AG10803 (cell line): ENCODE data around the gene TMEM170A.
"Not testable (repeated sequence)": the region's sequence is repeated elsewhere in the genome, so short reads cannot be mapped to it uniquely, and the experiment has no call there.

Experiments
- DNase-seq: peaks from one replicate; pipeline ENCODE4 v3.0.0; 2010; ENCODE audit warnings: low read depth
- H3K4me3 ChIP-seq: 2 replicates; pipeline ENCODE4 v1.5.1; 2011; ENCODE audit warnings: mild to moderate bottlenecking, low read length, control low read depth
- TF ChIP-seq, protein P1 (sequence below): conservative IDR thresholded peaks from 2 replicates; pipeline ENCODE4 v1.5.1; 2011; ENCODE audit warnings: mild to moderate bottlenecking, low read length, control low read depth, inconsistent platforms

TMEM170A gene, protein sequence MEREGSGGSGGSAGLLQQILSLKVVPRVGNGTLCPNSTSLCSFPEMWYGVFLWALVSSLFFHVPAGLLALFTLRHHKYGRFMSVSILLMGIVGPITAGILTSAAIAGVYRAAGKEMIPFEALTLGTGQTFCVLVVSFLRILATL

DNA sequence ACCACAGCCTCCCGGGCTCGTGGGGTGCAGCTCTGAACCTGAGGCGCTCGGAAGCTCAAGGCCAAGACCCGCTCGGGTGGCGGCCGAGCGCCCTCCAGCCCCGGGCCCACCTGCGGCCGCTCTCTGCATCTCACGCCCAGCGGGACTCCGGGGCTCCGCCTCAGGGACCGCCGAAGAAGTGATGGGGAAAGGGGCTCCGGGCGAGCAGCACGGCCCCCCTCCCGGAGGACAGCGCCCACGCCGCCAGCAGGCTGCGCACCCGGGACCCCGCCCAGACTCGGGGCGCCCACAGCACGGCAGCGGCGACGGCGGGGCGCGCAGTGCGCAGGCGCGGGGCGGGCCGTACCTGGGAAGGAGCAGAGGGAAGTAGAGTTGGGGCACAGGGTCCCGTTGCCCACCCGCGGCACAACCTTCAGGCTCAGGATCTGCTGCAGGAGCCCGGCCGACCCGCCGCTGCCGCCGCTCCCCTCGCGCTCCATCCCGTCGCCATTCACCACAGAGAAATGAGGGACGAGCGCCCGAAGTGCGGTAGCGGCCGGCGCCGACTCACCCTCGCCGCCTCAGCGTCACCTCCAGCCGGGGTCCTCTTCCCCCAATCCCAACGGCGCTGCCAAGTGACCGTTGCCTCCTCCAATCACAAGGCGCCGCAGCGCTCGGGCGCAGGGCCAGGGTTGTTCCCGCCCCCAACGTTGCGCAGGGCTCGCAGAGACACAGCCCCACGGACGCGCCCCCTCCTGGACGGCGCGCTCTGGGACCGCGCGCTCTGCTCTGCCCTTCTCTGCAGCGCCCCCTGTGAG lies at the start of gene TMEM170A:
TSS of gene TMEM170A (minus strand) at position 568 of the 797 bp plus-strand sequence. CDS start at position 479, 89 bp downstream.
- peak; percentile 98 for DNase-seq
- peak within 1 kb of the TSS; percentile 77 for H3K4me3 ChIP-seq
- TF ChIP-seq, protein P1, sequence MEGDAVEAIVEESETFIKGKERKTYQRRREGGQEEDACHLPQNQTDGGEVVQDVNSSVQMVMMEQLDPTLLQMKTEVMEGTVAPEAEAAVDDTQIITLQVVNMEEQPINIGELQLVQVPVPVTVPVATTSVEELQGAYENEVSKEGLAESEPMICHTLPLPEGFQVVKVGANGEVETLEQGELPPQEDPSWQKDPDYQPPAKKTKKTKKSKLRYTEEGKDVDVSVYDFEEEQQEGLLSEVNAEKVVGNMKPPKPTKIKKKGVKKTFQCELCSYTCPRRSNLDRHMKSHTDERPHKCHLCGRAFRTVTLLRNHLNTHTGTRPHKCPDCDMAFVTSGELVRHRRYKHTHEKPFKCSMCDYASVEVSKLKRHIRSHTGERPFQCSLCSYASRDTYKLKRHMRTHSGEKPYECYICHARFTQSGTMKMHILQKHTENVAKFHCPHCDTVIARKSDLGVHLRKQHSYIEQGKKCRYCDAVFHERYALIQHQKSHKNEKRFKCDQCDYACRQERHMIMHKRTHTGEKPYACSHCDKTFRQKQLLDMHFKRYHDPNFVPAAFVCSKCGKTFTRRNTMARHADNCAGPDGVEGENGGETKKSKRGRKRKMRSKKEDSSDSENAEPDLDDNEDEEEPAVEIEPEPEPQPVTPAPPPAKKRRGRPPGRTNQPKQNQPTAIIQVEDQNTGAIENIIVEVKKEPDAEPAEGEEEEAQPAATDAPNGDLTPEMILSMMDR: peak; percentile 99

DNA sequence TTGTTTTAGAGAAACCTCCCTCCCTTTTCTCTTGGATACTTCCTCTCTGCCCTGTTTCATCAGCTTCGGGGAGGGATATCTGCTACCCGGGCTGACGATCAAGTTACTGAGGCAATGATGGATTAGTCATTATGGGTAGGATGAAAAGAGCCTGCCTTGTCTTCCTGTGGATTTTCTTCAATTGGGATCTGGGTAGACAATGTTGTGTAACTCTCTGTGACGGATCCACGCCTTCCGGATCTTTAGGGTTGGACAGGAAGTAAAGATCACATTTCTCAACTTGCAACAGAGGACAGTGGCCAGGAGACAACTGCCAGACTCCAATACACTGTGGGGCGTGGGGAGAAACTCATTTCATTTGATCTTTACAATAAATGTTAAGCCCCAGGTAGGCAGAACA lies 42.1 kb upstream of the TMEM170A start:
- no peak overlapping the region for H3K4me3 ChIP-seq
- peak; percentile 91 for DNase-seq
- TF ChIP-seq, protein P1: no peak

DNA sequence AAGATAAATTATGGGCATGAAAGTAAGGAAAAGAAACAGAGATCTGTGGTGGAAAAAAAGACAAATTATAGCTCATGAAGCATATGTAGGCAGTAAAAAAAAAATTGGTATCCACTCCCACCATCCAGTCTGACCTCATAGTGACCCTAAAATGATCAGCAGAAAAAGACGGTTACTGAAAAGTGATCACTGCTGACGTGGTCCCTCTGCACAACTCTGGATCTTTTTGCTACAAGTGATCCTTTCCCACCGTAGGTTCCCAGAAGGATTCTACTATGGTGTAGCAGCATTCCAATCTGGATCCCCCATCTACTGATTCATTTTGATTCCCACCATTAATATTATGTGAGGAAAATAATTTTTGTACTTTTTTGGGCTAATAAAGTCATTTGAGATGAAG lies 41.6 kb upstream of the TMEM170A start:
- TF ChIP-seq, protein P1: no peak
- H3K4me3 ChIP-seq: no peak overlapping the region
- DNase-seq: no peak

DNA sequence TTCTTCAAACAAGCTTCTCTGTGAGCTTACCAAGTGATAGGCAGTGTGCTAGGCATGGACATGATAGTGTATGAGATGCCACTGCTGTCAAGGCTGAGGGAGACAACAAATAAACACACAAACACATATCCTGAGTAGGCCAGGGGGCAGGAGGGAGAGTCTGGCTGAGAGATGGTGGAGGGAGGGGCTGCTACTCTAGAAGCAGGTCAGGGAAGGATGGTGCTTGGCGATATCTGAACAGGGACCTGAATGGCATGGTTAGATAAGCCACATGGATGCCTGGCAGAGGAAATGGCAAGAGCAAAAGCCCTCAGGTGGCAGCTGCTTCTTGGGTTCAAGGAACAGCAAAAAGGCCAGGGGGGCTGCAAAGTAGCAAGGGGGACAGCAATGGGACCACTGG lies 39.3 kb upstream of the TMEM170A start:
- TF ChIP-seq, protein P1: no peak
- DNase-seq: no peak
- H3K4me3 ChIP-seq: no peak overlapping the region

DNA sequence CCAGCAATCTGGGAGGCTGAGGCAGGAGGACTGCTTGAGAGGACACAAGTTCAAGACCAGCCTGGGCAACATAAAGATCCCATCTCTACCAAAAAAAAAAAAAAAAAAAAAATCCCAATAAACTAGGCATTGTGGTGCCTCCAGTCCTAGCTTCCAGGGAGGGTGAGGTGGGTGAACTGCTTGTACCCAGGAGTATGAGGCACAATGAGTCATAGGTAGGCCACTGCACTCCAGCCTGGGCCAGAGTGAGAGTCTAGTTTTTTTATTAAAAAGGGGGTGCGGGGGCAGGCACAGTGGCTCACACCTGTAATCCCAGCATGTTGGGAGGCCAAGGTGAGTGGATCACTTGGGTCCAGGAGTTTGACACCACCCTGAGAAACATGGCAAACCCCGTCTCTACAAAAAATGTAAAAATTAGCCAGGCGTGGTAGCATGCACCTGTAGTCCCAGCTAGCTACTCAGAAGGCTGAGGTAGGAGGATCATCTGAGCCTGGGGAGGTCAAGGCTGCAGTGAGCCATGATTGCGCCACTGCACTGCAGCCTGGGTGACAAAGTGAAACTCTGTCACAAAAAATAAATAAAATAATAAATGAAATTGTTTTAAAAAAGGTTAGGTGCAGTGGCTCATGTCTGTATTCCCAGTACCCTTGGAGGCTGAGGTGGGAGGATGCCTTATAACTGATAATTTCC lies 38.6 kb upstream of the TMEM170A start:
- no peak for DNase-seq
- no peak overlapping the region for H3K4me3 ChIP-seq
- TF ChIP-seq, protein P1: no peak

DNA sequence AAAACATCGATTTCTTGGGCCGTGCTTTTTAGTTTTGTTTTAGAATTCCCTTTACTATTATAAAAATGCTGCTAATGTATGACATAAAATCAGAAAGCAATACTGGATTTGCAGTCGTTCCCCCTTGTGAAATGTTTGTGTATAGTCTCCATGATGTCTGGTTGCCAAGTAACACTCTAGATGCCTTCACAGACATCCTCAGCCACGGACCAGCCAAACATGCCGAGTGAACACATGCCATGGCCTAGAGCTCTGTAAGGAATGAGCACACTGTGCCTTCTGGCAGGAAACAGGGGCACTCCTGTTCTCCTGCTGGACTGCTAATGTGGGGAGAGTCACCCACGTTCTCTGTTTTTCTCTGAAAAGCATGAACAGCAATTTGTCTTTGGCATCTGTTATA lies 37.3 kb upstream of the TMEM170A start:
- not testable (repeated sequence) for H3K4me3 ChIP-seq
- DNase-seq: peak; percentile 78

DNA sequence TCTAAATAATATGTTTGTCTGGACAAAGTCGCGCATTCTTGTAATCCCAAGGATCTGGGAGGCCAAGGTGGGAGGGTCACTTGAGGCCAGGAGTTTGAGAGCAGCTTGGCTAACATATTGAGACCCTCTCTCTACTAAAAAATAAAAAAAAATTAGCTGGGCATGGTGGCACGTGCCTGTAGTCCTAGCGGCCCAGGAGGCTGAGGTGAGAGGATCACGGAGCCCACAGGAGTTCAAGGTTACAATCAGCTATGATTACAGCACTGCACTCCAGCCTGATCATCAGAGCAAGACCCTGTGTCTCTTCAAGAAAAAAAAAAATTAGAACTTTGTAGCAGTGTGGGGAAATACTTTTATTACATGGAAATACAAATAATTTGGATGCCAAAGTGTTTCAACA lies 36.9 kb upstream of the TMEM170A start:
- no peak overlapping the region for H3K4me3 ChIP-seq
- no peak for DNase-seq
- TF ChIP-seq, protein P1: no peak

DNA sequence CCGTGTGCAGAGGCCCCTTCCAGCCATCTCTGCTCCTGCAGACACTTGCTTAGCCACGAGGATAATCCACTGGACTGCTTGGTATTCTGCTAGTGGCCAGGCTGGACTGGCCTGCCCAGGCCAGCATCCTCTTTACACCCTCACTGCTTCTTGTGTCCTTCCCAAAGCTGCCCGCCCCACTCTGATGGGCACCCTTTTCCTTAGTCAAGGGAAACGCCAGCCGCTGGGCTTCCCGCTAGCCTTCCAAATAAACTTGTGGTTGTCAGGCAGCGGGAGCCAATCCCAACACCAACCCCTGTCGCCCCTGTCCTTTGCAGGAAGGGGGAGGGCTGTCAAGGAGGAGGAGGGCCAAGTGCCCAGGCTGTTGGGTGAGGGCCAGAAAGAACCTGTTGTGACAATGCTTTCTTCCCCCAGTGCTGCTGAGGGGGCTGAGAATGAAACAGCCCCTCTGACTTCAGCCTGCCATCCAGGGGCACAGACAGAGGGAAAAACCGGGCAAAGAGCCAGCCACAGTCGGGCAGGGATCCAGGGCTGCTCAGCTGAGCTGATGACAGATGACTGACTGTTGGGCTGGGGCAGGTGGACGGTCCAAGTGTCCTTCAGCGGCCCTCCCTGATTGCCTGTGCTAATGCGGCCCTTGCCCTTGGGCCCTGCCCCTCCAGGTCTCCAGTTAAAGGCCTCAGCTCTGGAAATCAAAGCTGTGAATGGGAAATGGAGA lies 34.3 kb upstream of the TMEM170A start:
- not testable (repeated sequence) for H3K4me3 ChIP-seq, DNase-seq
